Smooth muscle cell (in vitro differentiated cells): ENCODE results near the gene MCEMP1. TPM values are rescaled to one million over a fixed set of nuclear protein-coding genes. Genes with fewer than 3 reads are reported as not detected.

Experiments used
- DNase-seq: peaks from one replicate; lab custom pipeline; 2025; ENCODE audit not compliant: unreplicated experiment; lab: John Stamatoyannopoulos, UW
- H2AFZ ChIP-seq: fragments of 200-600 bp; sonication (generic); 2 replicates; pipeline ENCODE4 v1.6.0; 2016; ENCODE audit warnings: antibody characterized with exemption, low read depth, mild to moderate bottlenecking
- H3F3A ChIP-seq: fragments of 200-600 bp; sonication (generic); 2 replicates; pipeline ENCODE4 v1.6.0; 2017; ENCODE audit warnings: antibody characterized with exemption, low read depth
- H3K27ac ChIP-seq: fragments of 200-600 bp; sonication (generic); 2 replicates; pipeline ENCODE4 v1.5.1; 2016; ENCODE audit warnings: low read depth, mild to moderate bottlenecking
- H3K27me3 ChIP-seq: fragments of 200-600 bp; sonication (generic); 2 replicates; pipeline ENCODE4 v1.6.1; 2016; ENCODE audit warnings: low read depth, mild to moderate bottlenecking
- H3K36me3 ChIP-seq: fragments of 200-600 bp; sonication (generic); 2 replicates; pipeline ENCODE4 v1.5.1; 2016; ENCODE audit warnings: low read depth
- H3K4me1 ChIP-seq: fragments of 200-600 bp; sonication (generic); 2 replicates; pipeline ENCODE4 v1.5.1; 2016; ENCODE audit warnings: low read depth
- H3K4me2 ChIP-seq: fragments of 200-600 bp; sonication (generic); 2 replicates; pipeline ENCODE4 v1.6.0; 2016; ENCODE audit warnings: mild to moderate bottlenecking
- H3K4me3 ChIP-seq: fragments of 200-600 bp; sonication (generic); 2 replicates; pipeline ENCODE4 v1.5.1; 2016; ENCODE audit warnings: mild to moderate bottlenecking
- H3K79me2 ChIP-seq: fragments of 200-600 bp; sonication (generic); 2 replicates; pipeline ENCODE4 v1.6.0; 2016; ENCODE audit warnings: low read depth, mild to moderate bottlenecking
- H3K9ac ChIP-seq: fragments of 200-600 bp; sonication (generic); 2 replicates; pipeline ENCODE4 v1.6.0; 2016; ENCODE audit warnings: low read depth
- H3K9me3 ChIP-seq: fragments of 200-600 bp; sonication (generic); replicated peaks from 2 replicates; pipeline ENCODE4 v1.5.1; 2016; ENCODE audit warnings: low read depth
- H4K20me1 ChIP-seq: fragments of 200-600 bp; sonication (generic); 2 replicates; pipeline ENCODE4 v1.6.0; 2016; ENCODE audit warnings: low read depth
- CTCF ChIP-seq: fragments of 200-600 bp; sonication (generic); IDR thresholded peaks from 2 replicates; pipeline ENCODE4 v1.5.1; 2017; ENCODE audit warnings: borderline replicate concordance, mild to moderate bottlenecking, antibody characterized with exemption; ENCODE audit not compliant: insufficient read depth, poor library complexity, severe bottlenecking
- WGBS: methylation state at CpG from one replicate; pipeline ENCODE4 v1.1.7; 2016; ENCODE audit warnings: low lambda C conversion rate; 5-methylcytosine and 5-hydroxymethylcytosine counted together
- polyA plus RNA-seq: library from polyadenylated mRNA; unstranded; fragments of >200 nt; fragmentation: Nextera tagmentation; extraction: Ambion mirVana; gene quantifications from 2 replicates; pipeline ENCODE4 v1.2.1, GENCODE V29; 2016
- total RNA-seq: library from RNA; depleted of rRNA; stranded (reverse); fragments of >200 nt; gene quantifications from 2 replicates; pipeline ENCODE4 v1.2.3, GENCODE V29; 2014

MCEMP1 gene
- total and polyA plus RNA-seq, 2 experiments from 2014 or later, result not detected

GRCh38 chr19:7710616-7711015, 33.7 kb downstream of the MCEMP1 start:
- H3K79me2 ChIP-seq, result no peaks in the 10 kb centered on the region
- no peaks in the 10 kb centered on the region for H3K36me3 ChIP-seq
- no peaks in the 10 kb centered on the region for H3K9me3 ChIP-seq
- no peak overlapping the region for H3K9ac ChIP-seq
- WGBS, result 88% methylated on average over 5 of the region's 5 CpGs
- H3K27me3 ChIP-seq, result no peaks in the 10 kb centered on the region
- H3K4me2 ChIP-seq, result no peak overlapping the region
- H2AFZ ChIP-seq, result no peak overlapping the region
- no peak overlapping the region for H3K27ac ChIP-seq
- no peak overlapping the region for H3K4me3 ChIP-seq
- no peak for DNase-seq
- no peak for TF ChIP-seq CTCF
- no peaks in the 10 kb centered on the region for H3F3A ChIP-seq
- no peaks in the 10 kb centered on the region for H3K4me1 ChIP-seq
- no peaks in the 10 kb centered on the region for H4K20me1 ChIP-seq

- TF ChIP-seq CTCF, result no peak
- H3K9ac ChIP-seq, result no peak overlapping the region
- no peaks in the 10 kb centered on the region for H3K36me3 ChIP-seq
- no peak overlapping the region for H3K4me3 ChIP-seq
- H2AFZ ChIP-seq, result no peak overlapping the region
- 67% methylated on average over 1 of the region's 1 CpG for WGBS
- H3K9me3 ChIP-seq, result no peaks in the 10 kb centered on the region
- H3K27ac ChIP-seq, result no peak overlapping the region
- H4K20me1 ChIP-seq, result no peaks in the 10 kb centered on the region
- no peaks in the 10 kb centered on the region for H3F3A ChIP-seq
- H3K4me1 ChIP-seq, result no peaks in the 10 kb centered on the region
- DNase-seq, result no peak
- no peak overlapping the region for H3K4me2 ChIP-seq
- no peaks in the 10 kb centered on the region for H3K27me3 ChIP-seq
- no peaks in the 10 kb centered on the region for H3K79me2 ChIP-seq
These were observed 38.8 kb downstream of the MCEMP1 start for GRCh38 chr19:7715671-7716070.

GRCh38 chr19:7716762-7717161, 39.9 kb downstream of the MCEMP1 start:
- H3K9ac ChIP-seq, result no peak overlapping the region
- DNase-seq, result no peak

More at GRCh38 chr19:7716762-7717161, 39.9 kb downstream of the MCEMP1 start:
- no peaks in the 10 kb centered on the region for H3K4me1 ChIP-seq
- no peak overlapping the region for H3K27ac ChIP-seq
- no peaks in the 10 kb centered on the region for H3K36me3 ChIP-seq
- no peaks in the 10 kb centered on the region for H4K20me1 ChIP-seq
- H3F3A ChIP-seq, result no peaks in the 10 kb centered on the region
- no peaks in the 10 kb centered on the region for H3K27me3 ChIP-seq
- no peak for TF ChIP-seq CTCF
- WGBS, result 92% methylated on average over 1 of the region's 1 CpG
- H2AFZ ChIP-seq, result no peak overlapping the region
- H3K79me2 ChIP-seq, result no peaks in the 10 kb centered on the region
- H3K4me3 ChIP-seq, result no peak overlapping the region
- H3K9me3 ChIP-seq, result no peaks in the 10 kb centered on the region
- H3K4me2 ChIP-seq, result no peak overlapping the region
